DOHH2 (cell line): ENCODE measurements around the gene LANCL2.

Source experiments
- EZH2phosphoT487 ChIP-seq: fragments of 200-600 bp; sonication (generic); IDR thresholded peaks from 2 replicates; pipeline ENCODE4 v1.6.1; 2017; ENCODE audit warnings: borderline replicate concordance, mild to moderate bottlenecking, antibody characterized with exemption, low read length, moderate library complexity, mixed read lengths
- TF ChIP-seq, protein P1 (sequence below): fragments of 200-600 bp; sonication (generic); IDR thresholded peaks from one replicate; pipeline ENCODE4 v1.5.1; 2014; ENCODE audit warnings: antibody characterized with exemption, mild to moderate bottlenecking, low read depth, low read length; ENCODE audit not compliant: poor library complexity, severe bottlenecking

DNA sequence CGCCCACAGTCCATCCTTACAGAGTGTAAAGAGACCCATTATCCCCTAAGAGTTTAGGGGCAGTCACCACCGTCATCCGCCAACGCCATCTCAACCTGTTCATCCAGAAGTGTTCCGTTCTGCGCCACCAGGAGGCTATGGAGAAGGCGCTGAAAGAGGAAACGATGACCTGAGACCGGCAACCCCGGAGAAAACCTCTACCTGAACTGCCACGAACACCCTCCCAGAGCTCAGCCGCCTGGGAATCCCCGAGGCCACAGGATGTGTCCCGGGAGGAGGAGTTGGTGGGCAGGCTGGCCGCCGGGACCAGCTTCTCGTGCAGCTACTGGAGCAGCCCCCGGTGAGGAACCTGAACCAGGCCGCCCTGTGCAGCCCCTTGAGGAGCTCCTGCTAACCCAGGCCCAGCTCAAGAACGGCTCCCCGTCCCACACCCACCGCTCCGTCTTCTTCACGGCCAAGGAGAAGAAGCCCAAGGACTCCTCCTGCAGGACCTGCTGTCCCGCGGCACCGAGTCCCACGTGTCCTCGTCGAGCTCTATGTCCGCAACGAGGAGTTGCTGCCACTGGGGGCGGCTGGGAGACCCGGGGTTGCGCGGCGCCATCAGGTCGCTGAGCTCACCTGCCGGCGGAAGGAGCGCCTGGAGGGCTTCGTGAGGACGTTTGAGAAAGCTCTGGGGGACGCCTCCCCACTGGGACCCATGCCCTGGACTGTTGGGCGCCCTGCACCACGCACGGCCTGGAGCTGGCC, 21.1 kb upstream of the LANCL2 start:
- TF ChIP-seq, protein P1, sequence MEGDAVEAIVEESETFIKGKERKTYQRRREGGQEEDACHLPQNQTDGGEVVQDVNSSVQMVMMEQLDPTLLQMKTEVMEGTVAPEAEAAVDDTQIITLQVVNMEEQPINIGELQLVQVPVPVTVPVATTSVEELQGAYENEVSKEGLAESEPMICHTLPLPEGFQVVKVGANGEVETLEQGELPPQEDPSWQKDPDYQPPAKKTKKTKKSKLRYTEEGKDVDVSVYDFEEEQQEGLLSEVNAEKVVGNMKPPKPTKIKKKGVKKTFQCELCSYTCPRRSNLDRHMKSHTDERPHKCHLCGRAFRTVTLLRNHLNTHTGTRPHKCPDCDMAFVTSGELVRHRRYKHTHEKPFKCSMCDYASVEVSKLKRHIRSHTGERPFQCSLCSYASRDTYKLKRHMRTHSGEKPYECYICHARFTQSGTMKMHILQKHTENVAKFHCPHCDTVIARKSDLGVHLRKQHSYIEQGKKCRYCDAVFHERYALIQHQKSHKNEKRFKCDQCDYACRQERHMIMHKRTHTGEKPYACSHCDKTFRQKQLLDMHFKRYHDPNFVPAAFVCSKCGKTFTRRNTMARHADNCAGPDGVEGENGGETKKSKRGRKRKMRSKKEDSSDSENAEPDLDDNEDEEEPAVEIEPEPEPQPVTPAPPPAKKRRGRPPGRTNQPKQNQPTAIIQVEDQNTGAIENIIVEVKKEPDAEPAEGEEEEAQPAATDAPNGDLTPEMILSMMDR = no peak
- no peak for TF ChIP-seq EZH2phosphoT487
